ENCODE measurements around the gene C11orf21.

The C11orf21 gene

DNA sequence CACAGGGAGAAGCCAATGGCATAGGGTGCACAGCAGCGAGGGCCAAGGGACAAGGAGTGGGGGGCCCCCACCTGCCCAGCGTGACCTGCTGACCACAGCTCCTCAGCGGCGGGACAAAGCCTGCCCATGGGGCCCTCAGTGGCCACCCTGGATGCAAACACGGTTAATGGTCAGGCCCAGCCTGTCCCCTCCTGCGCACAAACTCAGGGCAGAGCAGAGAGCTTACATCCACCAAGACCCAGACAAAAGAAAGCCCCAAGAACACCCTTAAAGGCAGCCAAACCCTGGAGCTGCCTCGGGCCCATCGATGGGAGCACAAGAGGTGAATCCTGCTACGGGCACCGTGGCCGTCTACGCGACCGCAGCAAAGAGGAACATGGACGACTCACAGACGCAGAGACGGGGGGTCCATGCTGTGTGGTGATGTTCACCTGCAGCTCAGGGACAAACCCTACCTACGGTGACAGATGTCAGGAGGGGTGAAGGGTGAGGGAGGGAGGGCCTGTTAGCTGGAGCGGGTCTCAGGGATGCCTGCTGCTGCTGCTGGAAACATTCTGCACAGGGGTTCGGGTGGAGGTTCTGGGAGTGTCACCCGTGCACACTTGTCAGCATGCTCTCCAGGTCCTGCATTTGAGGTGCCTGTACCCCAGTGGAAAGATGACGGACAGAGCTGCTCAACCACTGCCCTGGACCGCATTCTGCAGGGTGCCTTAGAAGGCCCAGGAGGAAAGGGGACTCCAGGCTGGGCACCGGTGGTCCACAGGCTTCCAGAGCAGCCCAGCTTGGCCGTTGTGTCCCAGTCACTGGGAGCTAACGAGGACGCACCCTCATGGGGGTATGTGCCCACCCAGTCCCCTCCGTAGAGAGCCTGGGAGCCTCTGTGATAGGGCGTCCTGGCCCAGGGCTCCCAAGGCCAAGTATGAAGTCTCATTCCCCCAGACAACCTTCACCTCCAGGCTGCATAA lies 42.9 kb downstream of the C11orf21 start:
- no peak for DNase-seq

DNA sequence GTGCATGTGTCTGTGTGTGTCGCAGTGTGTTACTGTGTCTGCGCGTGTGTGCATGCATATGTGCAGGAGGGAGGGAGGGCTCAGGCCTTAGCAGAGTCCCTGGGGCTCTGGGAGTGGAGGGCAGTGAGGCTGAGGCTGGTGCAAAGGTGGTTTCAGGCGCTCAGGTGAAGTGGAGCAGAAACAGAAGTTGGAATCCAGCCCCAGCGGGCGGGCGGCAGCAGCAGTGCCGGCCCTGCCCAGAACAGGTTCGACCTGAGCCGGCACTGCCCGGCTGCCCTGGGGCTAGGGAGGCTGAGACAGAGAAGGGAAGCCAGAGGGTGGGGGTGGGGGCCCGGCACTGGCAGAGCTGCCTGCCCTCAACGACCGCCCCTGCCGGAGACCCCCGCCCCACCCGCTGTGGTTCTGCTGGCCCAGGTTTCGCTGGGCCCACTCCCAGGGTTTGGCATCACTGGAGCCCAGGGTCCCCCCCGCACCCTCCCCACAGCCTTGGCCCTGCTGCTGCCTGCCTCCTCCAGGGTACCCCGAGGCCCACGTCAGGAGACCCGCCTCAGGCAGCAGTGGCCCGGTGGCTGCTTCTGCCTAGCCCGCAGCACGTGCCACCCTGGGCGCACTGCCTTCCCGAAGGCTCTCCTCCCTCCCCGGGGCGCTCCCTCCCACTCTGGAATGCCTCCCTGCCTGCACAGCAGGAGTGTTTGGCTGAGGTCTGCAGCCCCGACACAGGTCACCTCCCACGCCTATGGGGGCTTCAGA lies 44.6 kb downstream of the C11orf21 start:
- DNase-seq: no peak

DNA sequence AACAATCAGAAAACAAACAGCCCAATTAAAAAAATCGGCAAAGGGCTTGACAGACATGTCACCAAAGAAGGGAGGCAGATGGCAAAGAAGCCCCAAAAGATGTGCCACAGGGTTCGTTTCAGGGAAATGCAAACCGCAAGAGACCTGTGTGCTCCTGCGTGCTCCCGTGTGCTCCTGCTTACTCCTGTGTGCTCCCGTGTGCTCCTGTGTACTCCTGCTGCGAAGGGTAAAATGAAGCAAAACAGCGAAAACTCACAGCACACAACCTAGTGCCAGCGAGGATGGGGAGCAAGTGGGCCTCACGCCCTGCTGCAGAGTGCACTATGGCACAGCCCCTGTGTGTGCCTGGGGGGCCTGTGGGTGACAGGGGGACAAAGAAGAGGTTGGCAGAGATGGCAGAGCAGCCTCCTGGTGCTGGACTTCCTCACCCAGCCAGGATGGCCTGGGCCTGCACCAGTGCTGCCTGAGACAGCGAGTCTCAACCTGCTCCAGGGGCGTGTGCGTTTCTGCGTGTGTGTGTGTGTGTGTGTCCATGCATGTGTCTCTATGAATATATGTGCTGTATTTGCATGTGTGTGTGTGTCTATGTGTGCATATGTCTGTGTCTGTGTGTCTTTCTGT lies 45.3 kb downstream of the C11orf21 start:
- no peak for DNase-seq

DNA sequence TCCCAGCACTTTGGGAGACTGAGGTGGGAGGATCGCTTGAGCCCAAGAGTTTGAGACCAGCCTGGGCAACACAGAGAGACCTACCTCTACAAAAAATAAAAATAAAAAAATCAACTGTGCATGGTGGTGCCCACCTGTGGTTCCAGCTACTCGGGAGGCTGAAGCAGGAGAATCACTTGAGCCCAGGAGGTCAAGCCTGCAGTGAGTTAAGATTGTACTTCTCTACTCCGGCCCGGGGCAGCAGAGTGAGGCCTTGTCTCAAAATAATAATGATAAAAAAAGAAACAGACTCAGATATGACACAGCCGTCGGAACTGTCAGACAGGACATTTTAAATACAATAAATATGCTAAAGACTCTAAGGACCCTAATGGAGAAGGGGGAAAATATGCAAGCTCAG lies 49.7 kb downstream of the C11orf21 start:
- no peak for DNase-seq

DNA sequence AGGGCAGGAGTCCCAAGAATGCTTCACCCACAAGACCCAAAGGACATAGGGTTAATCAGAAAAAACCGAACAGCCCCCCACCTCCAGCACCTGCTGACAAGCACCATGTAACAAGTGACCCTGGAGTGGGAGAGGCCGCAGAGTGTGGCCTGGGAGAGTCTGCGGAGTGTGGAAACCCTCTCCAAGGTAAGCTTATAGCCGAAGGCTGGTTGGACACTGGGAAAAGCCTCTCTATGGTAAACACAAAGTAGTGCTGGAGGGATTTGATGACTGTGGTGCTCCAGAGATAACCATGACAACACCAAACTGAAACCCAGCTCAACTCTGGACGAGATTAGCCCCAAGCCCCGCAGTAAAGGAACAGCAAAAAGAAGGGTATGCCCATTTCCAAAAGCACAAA lies 50.6 kb downstream of the C11orf21 start:
- no peak for DNase-seq

DNA sequence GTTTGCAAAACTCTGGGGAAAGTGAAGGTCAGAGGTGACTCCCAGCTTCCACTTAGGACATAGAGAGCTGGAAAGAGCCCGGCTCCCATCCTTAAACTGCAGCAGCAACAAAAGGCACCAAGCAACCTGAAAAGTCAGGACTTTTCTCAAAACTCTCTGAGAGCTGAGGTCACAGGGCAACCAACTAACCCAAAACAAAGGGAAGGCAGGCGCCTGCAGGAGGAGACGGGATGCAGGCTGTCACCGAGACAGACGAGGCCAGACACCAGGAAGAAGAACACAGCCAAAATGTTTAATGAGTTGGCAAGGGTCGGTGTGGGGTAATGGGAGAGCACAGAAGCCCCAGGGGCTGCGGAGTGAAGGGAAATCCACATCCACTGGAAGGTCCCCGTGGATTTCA lies 51.2 kb downstream of the C11orf21 start:
- no peak for DNase-seq

DNA sequence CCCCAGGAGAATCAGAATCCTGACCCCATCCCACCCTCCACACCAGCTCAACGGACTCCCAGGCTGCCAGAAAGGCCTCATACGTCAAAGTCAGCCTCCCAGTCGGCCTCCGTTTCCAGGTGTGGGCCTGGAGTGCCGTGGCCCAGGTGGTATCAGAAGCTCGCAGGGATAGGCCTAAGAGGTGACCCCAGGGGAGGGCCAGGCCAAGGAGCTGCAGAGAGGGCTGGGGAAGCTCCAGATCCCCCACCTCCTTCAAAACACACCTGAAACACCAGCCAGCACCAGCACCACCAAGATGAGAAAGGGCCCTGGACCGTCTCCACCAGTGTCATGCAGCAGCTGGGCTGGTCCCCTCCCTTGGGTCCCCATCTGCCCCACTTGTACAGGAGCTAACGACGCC lies 51.7 kb downstream of the C11orf21 start:
- no peak for DNase-seq

DNA sequence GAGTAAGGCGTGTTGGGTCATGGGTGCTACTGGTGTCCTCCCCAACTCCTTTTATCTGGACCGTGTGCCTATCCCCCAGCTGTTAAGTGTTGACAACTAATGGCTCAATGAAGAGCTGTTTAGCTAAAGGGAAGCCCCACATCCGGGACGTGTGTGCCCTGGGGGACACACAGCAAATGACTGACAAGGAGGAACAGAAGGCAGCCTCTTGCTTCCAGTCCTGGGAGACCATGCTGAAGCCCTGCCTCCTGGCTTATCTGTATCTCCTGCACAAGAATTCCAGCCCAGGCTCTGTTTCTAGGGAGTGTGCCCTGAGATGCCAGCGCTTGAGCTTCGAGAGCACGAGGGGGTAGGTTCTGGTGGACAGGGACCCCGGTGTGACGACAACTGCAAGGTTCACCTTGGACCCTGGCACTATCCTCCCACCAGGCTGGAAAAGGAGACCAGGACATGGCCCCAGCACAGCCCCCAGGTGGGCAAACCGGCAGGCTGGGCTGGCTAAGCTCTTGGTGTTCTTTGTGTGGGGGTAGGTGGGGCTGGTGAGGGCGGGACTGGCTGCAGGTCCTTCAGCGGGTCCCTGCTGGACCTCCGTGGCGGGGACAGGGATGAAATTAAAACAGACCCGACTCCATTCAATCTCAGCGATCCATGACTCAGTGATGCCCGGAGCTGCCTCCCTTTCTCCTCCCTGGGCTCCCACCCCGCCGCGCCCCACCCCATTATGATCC lies 52.4 kb downstream of the C11orf21 start:
- no peak for DNase-seq

DNA sequence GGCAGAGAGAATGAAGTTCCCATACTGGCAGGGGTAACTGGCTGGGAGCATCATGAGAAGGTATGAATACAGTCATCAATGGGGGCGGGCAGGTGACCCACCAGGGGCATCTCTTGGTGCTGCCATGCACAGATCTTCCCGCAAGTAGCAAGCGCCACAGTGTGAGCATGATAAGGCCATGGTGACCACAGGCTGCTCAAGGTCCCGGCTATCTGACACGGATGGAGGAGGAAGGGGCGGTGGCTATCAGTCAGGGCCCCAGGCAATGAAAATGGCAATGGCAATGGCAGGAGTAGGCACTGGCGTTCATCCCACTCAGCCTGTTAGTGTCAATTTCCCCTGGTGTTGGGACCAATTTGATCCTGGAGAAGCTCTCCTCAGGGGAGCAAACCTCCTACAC lies 53.0 kb downstream of the C11orf21 start:
- DNase-seq: no peak

DNA sequence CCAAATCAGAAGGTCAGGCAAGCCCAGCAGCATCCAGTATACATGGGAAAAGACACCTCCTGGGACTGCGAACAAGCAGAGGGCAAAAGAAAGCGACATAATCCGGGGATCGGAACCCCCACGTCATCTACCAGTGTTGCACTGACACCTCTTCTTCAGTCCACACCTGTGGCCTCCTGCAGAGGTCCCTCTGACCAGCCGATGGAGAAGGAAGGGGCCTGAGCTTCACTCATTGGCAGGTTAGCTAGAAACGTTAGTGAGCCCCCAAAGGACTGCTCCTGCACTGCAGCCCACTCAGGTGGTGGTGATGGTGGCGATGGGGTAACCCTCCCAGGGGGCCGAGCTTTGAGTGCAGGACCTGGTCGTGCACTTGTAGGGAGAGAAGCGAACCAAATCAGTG lies 53.5 kb downstream of the C11orf21 start:
- DNase-seq: no peak

DNA sequence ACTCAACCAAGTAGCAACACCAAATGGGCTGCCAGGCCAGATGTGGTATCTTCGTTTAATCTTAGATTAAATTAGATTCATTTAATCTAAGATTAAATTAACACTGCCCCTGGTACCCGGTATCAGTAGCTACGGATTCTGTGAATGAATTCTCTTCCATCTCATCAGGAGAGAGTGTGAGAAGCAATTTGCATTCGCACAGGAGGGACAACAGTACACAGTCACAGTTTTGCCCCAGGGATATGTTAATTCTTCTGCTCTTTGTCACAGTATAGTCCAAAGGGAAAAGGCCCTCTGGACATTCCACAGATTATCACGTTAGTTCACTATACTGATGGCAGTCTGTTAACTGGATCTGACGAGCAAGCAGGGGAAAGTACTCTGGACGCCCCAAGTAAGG lies 54.2 kb downstream of the C11orf21 start:
- no peak for DNase-seq

Measured in activated CD8-positive, alpha-beta memory T cell treated with anti-CD3 and anti-CD28 coated beads, Interleukin-2, amount 50 U/mL, for 4 hours (primary cell).